GM11168 (cell line): Measurements from ENCODE around the gene ZDHHC11.
"Not testable (repeated sequence)": the region's sequence is repeated elsewhere in the genome, so short reads cannot be mapped to it uniquely, and the experiment has no call there.

Source experiments
- in situ Hi-C: fragments of 300-500 bp; cut with MboI; formaldehyde crosslinking; loops from one replicate; pipeline ENCODE4 v1.12.0; 2022; ENCODE audit warnings: low sequenced_read_pairs; ENCODE audit not compliant: unreplicated experiment

Gene ZDHHC11

DNA sequence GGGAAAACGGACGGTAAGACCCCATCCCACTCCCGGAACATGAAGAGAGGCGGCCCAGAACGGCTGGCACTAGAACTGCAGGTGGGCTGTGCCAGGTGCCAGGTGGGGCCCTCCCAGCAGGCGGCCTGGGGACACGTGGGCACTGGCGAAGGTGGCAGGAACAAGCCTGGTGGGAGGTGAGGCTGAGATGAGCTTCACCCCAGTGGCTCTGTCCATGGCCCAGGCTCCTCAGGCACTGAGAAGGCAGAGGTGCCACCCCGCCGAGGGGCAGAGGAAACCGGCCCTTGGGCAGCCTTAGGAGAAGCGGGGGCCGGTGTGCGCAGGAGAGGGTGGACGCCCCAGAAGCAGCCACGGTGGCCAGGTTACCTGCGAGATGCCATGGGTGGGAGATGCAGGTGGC is 70.2 kb downstream of the ZDHHC11 start:
- in situ Hi-C loops: not testable (repeated sequence)

DNA sequence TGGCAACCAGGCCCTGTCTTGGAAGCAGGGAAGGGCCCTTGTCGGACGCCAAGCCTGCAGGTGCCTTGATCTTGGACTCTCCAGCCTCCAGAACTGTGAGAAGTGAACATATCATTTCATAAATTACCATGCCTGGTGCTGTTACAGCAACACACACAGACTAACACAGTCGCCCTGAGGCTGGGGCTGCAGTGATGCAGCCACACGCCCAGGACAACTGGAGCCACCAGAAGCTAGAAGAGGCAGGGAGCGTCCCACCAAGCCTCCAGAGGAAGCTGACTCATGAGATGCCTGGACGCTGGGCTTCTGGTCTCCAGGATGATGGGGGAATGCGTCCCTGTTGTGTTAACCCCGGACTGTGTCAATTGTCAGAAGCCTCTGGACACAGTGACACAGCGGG is 71.8 kb downstream of the ZDHHC11 start:
- in situ Hi-C loops: not testable (repeated sequence)

DNA sequence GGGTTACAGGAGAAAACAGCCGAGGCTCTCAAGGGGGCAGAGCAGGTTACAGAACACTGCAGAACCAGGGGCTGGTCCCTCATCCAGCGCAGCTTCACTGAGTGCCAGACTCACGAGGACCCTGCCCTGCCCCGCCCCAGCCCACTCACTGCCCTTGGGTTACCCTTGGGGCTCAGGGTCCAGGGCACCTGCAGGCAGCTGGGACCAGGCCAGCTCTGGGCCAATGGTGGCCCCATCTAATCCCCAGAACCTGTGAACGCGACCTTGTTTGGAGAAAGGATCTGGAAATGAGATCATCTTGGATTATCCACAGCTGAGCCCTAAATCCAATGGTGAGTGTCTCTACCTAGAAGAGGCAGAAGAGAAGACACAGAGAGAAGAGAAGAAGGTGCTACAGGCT is 72.4 kb downstream of the ZDHHC11 start:
- in situ Hi-C loops: not testable (repeated sequence)

DNA sequence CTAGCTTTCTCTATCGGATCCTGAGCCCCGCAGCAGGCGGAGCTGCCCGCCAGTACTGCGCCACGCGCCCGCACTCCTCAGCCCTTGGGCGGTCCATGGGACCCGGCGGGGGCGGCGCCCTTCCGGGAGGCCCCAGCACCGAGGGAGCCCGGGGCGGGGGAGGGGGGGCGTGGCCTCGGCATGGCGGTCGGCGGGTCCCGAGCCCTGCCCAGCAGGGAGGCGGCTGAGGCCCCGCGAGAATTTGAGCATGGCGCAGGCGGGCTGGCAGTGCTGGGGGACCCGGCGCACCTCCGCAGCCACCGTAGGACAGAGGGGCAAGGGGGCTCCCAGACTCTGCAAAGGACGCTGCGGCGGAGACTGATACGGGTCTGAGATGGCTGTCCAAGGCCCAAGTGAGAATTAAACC is 73.0 kb downstream of the ZDHHC11 start:
- in situ Hi-C loops: no loop called here

DNA sequence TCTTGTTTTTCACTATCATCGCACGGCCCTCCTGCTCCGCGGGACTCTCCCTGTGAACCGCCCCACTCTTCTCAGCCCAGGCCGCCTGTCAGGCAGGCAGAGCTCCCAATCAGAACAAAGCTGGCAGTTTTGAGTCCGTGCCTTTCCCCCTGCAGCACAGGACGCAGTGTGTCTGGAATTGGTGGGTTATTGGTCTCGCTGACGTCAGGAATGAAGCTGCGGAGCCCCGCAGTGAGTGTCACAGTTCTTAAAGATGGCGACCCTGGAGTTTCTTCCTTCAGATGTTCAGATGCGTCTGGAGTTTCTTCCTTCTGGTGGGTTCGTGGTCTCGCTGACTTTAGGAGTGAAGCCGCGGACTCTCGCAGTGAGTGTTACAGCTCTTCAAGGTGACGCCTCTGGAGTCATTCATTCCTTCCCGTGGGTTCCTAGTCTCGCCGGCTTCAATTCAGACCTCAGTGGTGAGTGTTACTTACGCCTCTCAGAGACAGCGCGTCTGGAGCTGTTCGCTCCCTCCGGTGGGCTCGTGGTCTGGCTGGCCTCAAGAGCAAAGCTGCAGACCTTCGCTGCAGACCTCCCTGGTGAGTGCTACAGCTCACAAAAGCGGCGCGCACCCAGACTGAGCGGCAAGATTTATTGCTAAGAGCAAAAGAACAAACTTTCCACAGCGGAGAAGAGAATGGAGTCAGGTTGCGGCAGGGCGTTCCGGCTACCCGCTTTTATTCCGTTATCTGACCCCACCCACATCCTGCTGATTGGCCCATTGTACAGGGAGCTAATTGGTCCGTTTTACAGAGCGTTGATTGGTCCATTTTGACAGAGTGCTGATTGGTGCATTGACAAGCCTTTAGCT is 73.7 kb downstream of the ZDHHC11 start:
- in situ Hi-C loops: no loop called here

DNA sequence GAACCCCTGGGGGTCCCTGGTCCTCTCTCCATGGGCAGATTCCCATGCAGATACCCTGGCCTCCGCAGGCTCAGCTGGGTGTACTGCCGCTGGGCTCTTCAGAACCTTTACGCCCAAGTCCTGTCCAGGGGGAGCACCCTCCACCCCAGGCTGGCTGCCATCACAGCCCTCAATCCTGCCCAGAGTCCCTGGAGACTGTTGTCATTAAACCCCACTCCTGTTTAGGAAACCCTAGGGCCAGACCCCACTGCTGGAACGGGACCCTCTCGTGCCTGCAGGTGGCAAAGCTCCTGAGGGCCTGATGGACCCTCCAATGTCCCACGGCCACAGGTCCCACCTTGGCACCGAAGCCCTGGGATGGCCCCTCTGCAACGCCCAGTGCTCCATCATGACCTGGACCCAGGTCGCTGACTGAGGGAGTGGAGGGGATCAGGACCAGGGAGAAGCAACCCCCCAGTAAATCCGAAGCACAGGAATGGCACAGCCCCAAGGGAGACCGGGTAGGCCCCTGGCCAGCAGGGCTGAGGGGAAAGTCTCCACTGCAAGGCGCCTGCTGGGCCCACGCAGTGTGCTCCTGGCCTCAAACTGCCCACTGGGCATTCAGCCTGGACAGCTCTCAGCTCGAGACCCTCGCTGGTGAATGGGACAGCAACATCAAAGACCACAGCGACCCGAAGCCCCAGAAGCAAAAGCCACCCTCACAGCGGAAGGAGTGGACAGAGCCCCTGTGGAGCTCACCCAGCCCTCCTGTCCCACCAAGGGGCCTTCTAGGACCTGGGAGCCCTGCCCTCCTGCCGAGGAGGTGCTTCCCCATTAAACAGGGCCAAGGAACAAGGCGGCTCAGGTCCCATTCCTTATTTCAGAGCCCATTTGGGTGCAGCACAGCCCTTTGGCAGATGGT is 74.6 kb downstream of the ZDHHC11 start:
- in situ Hi-C loops: no loop called here

DNA sequence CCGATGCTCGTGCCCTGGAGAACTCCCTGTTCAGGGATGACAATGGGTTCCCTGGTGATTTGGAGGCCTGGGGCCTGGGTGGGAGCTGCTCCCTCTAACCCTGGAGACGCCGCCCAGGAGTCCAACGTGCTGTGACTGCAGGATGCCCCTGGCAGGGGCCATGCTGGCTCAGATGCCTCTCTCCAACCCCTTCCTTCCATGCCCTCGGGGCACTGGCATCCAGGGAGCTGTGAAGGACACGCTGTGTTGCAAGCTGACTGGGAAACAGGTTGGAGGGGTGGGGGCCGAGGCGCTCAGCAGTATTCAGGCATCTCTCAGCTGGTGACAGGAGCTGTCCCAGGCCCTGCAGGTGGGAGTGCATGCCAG is 75.2 kb downstream of the ZDHHC11 start:
- in situ Hi-C loops: not testable (repeated sequence)

DNA sequence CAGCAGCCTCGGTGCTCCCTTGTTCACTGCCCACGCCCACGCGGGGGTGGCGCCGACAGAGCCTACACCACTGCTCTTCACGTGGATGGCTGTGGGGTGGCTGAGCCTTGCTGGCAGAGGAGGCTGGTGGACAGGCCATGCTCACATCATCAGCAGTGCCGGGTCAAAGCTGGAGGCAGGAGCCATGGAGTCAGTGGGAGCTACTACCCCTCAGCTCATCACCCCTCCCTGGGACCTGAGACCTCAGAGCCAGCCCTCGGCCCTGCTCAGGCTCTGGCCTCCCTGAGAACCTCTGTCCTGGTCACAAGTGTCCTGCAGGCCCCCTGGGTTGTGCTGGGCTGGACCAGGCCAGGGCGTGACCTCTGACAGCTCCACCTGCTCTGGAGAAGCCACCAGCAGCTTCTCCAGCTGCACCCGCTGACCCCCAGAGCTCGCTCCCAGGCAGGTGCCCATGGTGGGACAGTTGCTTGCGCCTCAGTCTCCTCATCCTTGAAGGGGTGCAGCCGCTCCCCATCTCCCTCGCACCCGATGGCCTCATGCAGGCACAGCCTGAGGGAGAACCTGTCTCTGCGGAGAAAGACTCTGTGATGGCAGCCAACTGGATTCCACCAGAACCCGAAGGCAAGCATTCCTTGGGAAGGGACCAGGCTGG is 75.8 kb downstream of the ZDHHC11 start:
- in situ Hi-C loops: loop anchor here (5.0 kb wide), 1 partner anchor 98 kb away; no protein-coding TSS in a partner anchor

DNA sequence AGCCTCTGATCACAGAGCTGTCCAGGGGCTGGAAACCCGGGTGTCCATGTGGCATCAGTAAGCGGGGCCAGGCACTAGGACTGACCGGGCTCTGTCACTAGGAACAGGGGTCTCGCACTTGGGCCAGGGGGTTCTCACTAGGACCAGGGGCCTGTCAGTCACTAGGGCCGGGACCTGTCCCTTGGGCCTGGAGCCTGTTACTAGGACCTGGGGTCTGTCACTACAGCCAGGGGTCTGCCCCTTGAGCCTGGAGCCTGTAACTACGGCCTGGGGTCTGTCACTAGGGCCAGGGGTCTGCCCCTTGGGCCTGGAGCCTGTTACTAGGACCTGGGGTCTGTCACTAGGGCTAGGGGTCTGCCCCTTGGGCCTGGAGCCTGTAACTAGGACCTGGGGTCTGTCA is 76.5 kb downstream of the ZDHHC11 start:
- in situ Hi-C loops: loop anchor here (5.0 kb wide), 1 partner anchor 97 kb away; no protein-coding TSS in a partner anchor

DNA sequence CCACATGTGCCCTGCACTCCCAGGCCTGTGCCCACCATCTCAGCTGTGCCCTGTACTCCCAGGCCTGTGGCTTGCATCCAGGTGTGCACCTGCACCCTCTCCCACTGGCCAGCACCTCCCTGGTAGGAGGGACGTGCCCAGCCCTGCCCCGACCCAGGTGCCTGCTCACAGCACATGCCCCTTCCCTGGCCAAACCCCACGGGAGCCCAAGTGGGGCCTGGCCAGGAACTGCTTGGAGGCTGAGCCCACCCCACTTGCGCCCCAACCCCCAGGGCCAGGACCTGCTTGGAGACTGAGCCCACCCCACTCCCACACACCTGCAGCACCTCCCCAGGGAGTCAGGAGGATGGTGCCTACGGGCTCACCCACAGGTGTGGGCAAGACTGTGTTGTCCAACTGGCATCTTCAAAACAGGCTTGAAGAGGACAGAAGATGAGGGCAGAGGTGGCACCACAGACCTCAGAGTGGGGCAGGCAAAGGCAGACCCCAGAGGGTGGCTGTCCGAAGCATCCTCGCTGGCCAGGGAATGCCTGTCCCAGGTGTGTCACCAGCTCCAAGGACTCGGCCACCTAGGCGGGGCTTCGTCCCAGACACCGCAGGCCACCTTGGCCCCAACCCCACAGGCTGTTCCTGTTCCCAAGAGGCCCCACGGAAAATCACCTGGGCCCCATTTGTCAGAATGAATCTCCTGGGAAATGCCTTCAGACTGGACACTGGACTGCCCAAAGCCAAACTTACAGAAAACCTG is 77.1 kb downstream of the ZDHHC11 start:
- in situ Hi-C loops: loop anchor here (5.0 kb wide), 1 partner anchor 96 kb away; no protein-coding TSS in a partner anchor

DNA sequence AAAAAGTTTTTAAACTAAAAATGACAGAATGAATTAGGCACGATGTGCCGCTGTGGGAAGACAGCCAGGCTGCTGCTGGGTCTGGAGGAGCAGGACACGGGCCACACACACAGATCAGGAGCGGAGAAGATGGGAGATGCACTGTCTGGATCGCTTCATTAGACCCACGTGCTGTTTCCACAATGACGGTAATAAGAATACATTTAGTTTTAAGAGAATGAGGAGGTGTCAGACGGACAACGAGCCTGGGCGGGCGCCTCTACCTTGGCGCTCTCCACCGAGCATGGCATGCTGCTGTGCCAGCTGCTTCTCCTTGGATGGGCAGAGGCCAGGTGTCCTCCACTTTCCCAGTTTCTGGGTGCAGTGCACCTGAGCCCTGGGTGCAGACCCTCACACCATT is 77.9 kb downstream of the ZDHHC11 start:
- in situ Hi-C loops: loop anchor here (5.0 kb wide), 1 partner anchor 96 kb away; no protein-coding TSS in a partner anchor

DNA sequence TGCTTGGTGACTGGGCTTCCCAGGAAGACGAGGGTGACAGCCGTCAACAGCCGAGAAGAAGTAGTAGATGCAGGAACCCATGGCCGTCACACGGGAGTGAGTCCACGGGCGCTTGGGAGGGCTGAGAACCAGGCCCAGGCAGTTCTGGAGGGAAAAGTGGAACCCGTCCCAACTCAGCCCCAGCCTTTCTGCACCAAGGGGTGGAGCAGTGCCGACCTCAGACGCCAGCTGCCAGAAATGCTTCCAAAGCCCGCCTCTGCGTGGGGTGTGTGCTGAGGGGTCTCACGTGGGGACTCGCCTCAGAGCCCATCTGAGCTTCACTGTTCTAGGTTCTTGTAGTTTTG is 78.3 kb downstream of the ZDHHC11 start:
- in situ Hi-C loops: loop anchor here (5.0 kb wide), 1 partner anchor 95 kb away; no protein-coding TSS in a partner anchor

DNA sequence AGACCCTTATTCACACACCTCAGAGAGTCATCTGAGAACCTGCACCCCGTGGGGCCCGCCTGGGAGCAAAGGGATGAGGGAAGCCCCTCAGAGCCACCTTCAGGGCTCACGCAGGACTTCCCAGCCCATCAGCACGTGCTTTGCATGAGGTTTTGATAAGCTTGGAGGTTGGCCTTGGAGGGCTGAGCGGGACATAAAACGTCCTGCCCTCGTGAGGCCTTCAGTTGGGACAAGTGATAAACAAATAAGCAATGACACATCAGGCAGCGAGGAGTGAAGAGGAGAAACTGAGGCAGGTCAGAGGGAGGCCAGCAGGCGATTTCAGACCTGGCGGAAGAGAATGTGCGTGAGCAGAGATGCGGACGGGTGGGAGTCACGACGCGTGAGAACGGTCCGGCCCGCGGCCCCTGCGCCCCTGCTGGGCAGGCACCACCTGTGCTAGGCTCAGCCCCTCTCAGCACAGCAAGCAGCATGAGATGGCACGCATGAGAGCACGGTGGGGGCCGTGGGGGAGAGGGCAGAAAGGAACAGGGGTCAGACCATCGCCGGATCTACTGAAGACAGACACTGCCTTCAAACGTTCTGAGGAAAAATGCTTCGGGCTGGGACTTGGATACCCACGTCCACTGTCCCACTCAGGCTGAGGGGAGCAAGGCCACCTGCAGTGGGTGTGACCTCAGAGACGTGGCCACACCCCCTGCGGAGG is 78.8 kb downstream of the ZDHHC11 start:
- in situ Hi-C loops: loop anchor here (5.0 kb wide), 1 partner anchor 95 kb away; no protein-coding TSS in a partner anchor

DNA sequence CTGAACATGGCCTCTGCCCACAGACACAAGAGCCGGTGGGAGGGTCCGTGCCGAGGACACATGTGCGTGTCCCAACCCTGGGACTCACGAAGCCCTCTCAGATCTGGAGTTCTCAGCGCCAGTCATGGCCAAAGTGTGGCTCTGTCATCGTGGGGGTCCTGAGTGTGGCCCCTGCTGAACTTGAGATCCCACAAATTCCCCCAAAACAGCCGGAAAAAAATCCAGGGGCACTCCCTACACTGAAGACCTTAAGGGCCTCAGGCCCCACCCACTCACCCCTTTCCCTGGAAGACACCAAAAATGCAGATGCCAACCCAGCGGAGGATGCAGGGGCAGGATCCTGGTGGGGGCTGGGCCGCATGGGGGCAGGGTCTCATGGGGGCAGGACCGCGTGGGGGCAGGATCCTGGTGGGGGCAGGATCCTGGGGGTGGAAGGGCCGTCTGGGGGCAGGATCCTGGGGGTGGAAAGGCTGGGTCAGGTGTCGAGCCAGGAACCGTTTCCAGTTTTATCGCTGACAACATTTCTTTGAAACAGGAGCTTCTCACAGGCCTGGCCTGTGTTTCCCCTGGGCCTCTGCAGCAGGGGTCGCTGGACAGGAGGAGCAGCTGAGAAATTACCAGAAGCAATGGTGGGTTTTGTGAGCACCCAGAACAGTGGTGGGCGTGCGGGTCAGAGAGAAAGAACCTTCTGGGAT is 79.6 kb downstream of the ZDHHC11 start:
- in situ Hi-C loops: loop anchor here (5.0 kb wide), 1 partner anchor 94 kb away; no protein-coding TSS in a partner anchor

DNA sequence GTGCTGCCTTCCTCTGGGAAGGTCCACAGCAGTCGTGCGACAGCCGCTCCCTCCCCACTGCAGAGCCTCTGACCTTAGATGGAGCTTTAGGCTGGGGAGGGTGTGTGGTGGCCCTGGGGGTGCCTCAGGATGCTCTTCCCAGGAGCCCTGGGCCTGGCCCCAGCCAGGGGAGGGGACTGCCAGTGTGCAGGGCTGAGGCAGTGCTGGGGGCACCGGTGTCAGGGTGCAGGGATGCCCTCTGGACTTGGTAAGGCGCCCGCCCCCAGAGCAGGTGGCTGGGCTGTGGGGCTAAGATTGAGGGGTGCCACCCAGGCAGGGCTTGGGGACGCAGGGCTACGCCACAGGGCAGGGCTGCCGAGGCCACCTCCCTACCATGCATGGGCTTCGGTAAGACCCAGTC is 80.2 kb downstream of the ZDHHC11 start:
- in situ Hi-C loops: loop anchor here (5.0 kb wide), 1 partner anchor 93 kb away; no protein-coding TSS in a partner anchor

DNA sequence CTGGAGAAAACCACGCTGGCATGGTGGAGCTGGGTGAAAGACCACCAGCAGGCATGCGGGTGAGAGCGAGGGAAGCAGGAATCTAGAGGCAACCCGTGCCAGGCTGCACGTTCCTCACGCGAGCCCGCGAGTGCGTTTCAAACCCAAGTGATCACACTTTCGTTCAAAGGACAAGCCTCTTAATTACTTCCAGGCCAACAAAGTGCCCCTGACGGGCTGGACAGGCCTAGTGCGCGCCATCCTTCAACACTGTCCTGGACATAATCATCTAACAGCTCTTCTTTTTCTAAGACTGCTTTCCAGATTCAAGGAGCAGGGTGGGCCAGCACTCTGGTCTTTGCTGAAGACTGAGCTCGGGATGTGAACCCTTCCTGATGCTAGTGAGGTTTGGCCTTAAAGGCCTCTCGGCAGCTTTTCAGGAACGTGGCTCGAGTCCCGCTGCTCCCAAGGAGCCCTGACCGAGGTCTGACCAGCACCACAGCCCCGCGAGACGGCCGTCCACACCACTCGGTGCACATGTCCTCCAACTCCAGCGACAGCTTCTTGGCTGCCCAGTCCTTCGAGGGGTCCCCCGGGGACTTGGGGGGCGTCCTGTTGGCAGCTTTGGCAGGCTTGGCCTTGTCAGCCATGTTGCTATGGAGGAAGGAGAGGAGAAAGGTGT is 81.2 kb downstream of the ZDHHC11 start:
- in situ Hi-C loops: loop anchor here (5.0 kb wide), 1 partner anchor 92 kb away; no protein-coding TSS in a partner anchor

DNA sequence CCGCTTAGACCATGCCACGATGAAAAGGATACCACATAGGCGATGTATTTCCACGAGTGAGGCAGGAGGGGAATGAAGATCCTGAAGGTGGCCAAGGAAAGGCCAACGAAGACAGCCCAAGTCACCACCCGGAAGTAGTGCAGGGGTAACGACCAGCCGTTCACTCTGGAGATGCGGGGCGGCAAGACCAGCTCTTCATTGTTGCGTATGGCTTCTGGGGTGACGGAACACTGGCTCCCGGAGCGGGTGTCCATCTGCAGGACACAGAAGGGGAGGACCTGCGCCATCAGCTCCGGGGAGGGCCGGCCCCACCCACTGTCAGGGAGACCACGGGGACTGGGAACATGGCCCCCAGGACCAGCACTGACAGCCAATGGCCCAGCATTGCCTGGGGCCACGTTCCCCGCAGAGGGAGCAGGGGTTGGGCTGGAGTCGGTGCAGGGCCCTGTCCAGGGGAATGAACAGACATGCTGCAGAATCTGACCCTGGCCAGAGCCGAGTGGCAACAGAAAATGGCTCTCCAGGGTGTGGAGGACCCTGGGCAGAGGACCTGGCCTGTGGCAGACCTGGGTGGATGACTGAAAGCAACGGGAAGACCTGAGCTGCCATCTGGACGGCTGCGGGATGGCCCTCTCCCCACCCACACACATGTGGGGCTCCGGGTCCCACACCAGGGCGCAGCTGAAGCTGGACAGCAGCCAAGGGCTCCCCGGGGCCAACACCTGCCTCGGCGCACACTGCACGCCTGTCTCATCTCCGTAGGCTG is 83.9 kb downstream of the ZDHHC11 start:
- in situ Hi-C loops: no loop called here
